ENCODE results near the gene SLC38A10.

SLC38A10 gene

DNA sequence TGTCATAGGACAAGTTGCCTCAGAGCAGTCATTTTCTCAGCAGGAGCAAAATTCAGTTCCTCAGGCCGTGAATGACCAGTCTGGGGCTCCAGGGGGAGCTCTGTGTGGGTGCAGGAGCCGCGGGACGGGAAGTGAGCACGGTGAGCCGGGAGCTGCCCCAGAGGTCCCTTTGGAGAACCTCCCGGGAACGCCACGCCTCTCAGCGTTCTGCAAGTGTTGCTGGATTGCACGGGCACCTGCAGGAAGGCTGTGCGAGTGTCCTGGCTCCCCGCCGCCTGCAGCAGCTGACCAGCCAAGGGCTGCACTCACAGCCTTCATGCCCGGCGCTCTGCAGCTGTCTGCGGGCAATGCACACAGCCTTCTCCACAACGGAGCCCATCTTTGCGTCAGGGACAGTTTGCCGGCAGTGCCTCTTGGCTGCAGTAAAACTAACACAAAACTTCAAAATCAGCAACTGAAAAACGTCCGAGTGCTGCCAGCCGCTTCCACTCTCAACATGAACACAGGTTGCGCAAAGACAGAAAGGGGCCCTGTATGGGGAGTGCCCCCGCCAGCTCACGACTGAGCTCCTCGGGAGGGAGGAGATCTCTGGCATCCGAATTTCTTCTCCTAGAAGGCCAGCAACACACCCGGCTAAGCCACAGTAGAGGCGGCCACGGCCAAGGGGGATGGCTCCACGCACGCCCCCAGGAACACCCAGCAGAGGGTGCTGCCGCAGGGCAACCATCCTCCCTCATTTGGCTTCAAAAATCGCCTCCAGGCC lies 40.0 kb downstream of the SLC38A10 start:
- DNase-seq (ENCODE audit: low spot score), result no peak

DNA sequence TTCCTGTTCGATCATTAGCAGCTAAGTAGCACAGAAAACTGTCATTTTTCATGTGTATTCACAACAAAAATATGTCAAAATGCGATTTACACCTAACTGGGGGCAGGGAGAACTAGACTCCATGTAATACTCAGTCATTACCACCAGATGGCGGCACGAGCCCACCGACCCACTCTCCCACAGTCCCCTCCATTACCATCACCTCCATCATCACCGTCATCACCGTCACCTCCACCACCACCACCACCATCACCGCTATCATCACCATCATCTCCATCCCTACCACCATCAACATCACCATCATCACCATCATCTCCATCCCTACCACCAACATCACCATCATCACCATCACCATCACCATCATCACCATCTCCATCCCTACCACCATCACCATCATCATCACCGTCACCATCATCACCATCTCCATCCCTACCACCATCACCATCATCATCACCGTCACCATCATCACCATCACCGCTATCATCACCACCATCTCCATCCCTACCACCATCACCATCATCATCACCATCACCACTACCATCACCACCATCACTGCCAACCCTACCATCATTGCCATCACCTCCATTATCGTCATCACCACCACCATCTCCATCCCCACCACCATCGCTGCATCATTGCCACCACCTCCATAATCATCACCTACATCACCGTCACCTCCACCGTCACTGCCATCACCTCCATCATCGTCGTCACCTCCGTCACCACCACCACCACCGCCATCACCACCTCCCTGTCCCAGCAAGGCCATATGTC lies 41.6 kb downstream of the SLC38A10 start:
- peak; percentile 63 for DNase-seq (ENCODE audit: low spot score)

DNA sequence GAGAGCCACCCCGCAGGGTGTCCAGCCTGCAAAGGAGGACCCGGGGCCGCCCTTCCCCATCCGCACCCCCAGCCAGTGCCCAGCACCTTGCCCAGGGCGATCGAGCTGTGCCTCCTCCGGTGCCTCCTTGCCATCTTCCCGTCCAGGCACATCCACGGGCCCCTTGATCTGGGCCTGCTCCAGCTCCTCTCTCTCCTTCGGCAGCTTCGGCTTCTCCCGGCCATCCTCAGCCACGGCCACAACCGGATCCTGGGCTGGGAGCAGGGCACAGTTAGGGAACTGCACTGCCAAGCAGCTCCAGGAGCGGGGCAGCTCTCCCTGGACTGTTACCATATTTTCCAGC lies 42.1 kb downstream of the SLC38A10 start:
- DNase-seq (ENCODE audit: low spot score), result no peak

DNA sequence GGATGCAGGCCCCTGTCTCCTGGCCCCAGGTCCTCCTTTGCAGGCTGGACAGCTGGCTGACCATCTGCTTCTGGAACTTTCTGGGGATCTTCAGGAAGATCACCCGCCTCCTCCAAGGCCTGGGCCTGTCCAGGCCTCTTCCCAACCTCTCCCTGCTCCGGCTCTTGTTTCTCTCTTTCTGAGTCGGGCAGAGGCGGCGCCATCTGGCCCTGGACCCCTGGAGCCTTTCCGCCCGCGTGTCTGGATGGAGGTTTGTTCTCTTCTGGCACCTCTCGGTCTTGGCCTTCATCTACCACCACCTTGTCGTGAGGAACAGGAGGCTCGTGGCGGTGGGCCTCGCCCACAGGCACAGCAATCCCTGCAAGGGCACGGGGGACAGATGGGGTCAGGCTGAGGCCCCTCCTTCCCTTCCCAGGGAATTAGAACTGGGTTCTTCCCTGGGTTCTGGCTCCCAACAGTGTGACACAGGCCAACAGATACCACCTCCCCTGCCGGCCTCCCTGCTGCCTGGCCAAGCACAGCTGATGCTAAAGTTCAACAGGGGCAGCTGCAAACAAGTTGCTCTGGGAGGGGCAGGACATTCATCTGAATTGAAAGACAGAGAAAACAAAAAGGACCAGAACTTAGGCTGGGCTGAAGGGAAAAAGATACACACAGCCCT lies 42.7 kb downstream of the SLC38A10 start:
- no peak for DNase-seq (ENCODE audit: low spot score)

DNA sequence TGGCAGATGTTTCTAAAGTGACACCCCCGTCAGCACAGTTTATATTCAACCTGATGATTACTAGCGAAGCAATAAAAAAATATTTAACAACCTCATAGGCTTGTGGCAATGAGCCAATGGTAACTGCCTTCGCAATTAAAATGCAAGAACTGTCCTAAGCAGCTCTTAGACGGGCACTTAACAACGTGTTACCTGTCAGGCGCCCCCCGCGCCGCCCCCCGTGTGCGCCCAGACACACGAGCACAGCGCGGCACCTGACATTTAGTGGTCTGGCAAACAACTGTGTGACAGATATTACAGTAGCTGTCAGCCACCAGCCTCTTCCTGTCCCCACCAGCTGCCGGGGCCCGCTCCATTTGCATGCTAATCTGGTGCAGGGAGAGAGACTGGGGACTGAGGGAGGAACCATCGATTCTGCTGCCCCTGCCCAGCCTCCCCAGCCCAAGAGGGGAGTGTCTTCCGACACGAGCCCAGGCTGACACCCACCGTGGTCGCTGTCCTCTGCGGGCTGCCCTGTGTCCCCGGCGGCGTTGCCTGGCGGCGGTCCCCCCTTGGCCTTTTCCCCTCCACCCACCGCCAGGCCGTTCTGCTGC lies 43.3 kb downstream of the SLC38A10 start:
- peak; percentile 91 for DNase-seq (ENCODE audit: low spot score)

DNA sequence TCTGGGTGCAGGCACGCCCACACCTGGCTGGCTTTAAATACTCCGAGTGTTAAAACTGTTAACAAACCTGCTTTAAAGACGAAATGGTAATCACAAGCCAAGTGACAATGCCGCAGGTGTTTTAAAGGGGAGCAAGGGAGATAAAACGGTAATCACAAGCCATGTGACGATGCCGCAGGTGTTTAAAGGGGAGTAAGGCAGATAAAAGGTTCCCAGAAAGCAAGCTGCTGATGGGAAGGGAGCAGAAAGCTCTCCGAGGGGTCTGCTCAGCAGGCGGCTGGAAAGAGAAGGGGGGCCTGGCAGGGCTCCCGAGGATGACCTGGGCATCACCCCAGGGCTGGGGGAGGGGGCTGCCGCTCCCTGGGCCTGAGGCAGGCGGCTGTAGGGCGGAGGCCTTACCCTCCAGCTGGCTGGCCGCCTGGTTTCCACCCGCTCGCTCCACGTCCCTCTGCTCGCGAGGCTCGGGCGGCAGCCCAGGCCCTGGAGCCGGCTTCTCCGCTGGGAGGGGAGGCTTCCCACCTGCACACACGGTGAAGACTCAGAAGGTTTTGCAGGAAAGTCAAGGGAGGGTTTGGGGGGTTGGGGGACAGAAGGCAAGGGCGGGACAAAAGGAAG lies 43.9 kb downstream of the SLC38A10 start:
- peak; percentile 80 for DNase-seq (ENCODE audit: low spot score)

DNA sequence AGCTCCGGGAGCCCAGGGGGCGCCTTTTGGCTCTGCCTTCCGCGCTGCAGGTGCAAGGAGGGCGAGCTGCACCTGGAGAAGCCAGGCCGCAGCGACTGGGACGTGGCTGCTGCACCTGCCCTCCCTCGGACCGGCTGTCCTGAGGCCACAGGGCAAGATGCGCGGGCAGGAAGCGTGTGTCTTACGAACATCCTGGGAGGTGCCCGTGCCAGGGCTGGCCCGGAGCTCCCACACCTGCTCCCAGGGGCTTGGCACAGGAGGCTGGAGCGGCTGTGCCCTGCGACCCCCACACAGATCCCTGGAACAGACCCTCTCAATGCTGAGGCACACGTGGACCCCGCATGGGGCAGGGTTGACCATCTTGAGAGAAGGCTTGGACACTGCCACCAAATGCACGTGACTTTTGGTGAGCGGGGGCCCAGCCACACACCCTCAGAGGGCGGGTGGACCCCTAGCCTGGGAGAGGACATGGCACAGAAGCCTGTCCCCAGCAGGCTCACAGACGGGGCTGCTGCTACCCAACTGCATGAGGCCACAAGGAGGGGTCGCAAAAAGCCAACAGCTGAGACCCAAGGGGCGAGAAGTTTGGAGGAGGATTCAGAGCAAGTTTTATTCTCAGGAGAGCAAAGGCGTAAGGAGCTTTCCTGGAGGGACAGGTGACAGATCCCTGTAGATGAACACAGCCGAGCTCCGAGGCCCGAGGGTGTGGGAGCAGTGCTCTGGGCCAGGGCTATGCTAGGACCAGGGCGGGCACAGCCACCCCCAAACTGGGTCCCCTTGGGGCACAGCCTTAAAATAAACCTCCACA lies 44.6 kb downstream of the SLC38A10 start:
- DNase-seq (ENCODE audit: low spot score), result peak; percentile 70

DNA sequence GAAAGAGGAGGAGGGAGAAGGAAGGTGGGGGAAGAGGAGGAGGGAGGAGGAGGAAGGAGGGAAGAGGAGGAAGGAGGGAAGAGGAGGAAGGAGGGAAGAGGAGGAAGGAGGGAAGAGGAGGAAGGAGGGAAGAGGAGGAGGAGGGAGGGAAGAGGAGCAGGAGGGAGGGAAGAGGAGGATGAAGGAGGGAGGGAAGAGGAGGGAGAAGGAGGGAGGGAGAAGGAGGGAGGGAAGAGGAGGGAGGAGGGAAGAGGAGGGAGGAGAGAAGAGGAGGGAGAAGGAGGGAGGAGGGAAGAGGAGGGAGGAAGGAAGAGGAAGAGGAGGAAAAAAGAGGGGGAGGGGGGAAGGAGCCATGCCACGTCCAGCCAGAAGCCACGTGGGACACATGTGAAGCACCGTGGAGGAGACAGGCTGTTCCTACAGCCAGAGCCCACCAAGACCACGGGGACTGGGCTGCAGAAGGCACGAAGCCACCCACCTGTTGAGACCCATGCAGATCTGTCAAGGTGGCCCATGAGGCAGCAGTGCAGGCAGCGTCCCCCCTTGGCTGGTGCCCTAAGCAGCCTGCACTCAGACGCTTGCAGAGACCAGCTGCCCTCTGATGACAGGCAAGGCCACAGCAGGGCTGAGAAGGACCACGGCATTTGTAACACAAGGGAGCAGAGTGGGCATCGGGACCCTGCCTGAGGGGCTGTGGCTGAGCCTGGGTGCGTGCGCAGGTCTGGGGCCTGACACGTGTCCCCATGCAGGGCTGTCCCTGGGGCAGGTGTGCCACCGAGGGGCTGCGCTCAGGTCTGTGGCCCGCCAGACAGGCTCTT lies 45.7 kb downstream of the SLC38A10 start:
- peak; percentile 59 for DNase-seq (ENCODE audit: low spot score)

DNA sequence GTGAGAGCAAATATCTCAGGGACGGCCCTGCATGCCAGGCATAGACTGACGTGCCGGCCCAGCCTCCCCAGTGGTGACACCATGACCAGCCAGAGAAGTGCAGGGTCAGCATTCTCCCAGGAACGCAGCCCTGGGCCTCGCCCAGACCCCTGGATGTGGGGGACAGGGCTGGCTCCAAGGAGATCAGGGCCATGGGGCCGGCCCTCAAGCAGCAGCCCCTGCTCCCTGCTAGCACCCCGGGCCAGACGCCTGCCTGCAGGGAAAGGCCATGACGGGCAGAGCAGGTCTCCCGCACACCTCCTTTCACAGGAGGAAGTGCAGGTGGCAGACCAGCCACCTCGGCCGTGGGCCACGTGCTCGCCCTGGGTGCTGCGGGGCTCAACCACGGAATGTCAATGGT lies 46.5 kb downstream of the SLC38A10 start:
- no peak for DNase-seq (ENCODE audit: low spot score)

DNA sequence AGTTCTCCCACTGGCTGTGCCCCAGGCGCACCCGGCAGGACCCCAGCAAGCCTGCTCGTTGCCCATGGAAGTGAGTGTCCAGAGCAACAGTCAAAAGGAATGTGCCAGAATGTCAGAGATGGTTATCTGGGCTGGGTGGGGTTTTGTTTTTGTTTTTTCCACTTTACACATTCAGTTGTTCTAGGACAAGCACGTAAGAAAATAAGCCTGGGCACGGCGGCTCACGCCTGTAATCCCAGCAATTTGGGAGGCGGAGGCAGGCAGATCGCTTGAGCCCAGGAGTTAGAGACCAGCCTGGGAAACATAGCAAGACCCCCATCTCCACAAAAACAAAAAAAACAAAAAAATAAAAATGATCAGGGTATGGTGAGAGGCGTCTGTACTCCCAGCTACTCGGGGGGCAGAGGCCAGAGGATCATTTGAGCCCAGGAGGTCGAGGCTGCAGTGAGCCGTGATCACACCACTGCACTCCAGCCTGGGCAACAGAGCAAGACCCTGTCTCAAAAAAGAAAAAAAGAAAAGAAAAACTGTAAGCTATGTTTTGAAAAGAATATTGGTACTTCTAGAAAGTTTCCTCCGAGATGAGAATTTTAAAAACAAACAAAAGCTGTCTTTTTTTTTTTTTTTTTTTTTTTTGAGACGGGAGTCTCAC lies 47.6 kb downstream of the SLC38A10 start:
- no peak for DNase-seq (ENCODE audit: low spot score)

DNA sequence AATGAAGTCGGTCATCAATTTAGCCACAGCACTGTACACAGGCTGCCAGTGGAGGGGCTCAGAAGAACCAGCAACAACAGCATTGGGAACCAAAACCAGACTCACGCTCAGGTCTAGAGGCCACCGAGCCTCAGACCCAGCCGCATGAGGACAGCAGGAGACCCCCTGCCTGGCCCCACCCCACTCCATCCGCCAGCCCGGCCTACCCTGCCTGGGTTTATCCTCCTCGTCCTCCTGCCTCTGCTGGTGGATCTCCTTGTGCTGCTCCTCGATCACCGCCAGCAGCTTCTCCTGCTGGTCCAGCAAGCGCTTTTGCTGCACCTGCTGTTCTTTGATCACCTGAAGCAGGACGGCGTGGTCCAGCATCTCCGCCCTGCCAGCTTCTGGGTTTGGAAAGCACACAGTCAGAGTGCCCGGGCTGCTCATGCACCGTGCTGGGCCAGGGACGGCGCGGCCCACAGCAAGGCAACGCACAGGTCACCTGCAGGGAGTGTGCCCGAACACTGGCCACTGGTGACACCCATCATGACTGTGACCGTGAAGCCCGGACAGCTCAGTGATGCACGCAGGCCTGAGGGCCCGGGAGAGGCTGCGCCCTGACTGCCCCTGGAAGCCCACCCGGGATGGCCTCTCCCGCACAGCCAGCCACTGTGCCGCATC lies 48.3 kb downstream of the SLC38A10 start:
- no peak for DNase-seq (ENCODE audit: low spot score)

DNA sequence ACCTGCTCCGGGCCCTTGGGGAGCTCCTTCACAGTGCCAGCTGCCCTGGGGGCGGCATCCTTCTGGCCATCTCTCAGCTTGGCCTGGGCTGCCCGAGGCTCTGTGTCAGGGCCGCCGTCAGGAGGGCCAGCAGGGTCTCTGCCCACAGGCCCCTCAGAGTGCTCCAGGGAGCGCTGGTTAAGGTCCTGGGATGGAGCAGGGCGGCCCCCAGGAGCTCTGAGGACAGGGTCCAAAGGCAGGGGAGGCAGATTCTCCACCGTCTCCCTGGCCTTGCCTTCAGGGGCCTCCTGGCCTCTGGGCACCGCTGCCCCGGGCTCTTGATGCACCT lies 48.8 kb downstream of the SLC38A10 start:
- DNase-seq (ENCODE audit: low spot score), result no peak

DNA sequence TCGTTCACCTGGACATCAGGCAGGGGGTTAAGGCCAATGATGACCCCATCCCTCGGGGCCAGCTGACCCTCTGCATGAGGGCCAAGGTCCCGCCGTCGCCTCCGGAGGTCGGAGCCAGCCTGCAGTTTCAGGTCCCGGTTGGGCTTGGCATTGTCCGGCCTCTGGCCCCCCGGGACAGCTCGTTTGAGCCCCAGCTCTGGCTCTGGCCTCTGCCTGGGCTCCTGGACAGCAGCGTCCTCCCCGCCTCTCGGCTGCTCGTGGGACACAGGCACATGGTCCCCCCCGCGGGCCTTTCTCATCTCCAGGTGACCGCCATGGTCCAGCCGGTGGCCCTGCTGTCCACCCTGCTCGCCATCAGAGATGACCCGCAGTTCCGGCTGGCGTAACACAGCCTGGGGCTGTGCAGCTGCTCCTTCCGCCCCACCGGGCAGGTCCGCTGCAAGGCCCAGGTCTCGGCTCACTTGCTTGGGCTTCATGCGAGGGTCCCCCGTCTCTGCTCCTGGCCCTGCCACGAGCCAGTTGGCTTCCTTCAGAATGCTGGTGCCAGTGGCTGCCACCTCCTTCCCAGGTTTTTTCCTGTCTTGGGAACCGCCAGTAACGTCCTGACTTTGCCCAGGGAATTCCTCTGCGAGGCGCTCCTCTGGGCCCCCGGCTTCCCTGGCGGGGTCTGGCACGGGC lies 49.3 kb downstream of the SLC38A10 start:
- no peak for DNase-seq (ENCODE audit: low spot score)

DNA sequence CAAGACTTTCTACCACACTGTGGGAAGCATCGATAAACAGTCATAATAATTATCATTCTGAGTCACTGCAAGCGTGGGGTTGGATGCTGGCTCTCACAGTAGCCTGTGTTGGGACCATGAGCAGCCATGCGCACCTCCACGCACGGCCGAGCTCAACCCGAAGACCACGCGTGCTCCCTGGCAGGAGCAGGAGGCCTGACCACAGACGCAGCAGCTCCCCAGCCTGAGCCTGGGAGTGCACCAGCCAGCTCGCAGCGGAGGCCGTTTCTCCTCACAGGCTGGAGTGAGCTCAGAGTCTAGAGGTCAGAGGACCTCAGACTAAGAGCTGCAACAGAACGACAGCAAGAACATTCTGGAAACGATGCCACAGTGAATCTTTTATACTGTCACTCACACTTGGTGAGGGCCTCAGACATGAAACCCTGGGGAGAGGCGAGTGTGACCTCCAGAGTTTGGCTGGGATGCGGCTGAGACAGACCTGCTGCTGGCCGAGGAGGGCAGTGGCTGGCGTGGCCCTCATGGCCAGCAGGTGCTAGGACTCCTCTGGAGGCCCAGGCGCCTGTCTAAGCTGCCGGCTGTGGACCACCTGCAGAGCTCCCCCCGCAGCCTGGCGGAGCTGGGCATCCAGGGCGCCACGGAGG lies 50.0 kb downstream of the SLC38A10 start:
- peak; percentile 72 for DNase-seq (ENCODE audit: low spot score)

DNA sequence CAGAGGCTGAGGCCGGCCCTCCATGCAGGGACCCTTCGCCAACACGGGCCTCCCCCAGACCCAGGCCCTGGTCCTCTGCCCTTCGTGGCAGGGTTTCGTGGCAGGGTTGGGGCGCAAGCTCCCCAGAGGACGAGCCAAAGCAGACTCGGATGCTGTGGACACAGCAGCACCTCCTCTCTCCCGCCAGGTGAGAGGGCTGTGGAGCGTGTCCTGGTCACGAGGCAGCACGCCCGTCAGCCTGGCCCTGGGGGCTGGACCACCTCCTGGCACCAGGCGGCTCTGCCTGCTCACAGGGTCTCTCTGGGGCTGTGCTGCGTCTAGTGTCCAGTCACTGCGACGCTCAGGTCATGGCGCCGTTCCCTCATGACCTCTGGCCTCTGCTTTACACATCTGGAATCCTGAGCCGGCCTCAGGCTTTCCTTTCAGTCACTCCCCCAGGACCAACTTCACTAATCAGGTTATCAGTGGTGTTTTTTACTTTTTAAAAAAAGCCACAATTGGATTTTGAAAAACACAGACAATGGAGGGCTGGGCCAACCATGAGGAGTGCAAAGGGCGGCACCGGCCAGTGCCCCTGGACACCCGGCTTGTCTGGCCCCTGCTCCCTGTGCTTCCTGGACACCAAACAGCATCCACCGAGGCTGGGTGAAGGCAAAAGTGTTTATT lies 50.6 kb downstream of the SLC38A10 start:
- no peak for DNase-seq (ENCODE audit: low spot score)

DNA sequence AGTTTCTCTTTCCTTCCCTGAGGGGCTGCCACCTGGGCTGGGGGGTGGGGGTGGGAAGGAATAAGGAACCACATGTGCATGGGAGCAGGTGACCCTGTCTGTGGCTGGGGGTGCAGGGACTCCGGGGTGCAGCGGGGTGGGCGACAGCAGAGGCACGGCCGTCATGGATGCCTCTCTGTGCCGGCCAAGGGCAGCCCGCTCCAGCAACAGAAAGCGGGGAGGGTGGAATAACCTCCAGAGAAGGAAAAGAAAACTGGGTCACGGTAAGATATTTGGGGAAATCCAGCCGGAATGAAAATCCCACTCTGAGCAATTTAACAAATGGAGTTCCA lies 51.8 kb downstream of the SLC38A10 start:
- no peak for DNase-seq (ENCODE audit: low spot score)

DNA sequence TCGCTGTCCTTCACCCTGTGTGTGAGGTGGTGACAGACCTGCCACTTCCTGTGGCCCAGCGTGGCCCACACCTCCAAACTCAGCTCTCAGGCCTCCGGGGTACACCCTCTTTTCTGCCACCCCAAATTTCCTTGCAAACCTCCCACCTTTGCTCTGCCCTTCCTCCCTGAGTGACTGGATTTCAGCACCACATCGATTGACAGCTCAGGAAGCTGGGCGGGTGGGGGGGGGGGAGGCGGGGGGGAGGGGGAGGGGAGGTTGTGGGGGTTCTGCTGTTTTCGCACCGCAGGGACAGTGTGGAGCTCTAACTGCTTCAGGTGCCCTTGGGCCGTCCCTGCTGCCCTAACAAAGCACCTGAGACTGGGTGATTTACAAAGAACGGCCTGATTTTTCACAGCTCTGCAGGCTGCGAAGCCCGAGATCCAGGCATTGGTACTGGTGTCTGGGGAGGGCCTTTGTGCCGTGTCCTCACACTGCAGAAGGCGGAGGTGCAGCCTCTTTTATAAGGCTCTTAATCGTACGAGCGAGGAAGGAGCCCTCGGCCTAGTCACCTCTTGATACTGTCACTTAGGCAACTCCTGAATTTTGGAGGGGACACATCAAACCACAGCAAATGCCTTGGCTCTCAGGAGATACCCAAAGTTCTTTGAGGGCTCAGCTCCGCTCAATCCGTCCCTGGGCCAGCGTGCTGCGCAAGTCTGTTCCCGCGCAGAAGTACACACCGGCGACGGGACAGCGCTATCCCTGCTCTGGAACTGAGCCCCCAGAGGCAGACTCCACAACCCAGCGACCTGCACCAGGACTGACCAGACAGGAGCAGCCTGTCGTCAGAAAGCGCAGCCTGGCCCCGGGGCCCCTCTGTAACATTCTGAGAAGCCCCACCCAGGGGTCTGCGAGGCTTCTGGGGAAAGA lies 52.4 kb downstream of the SLC38A10 start:
- no peak for DNase-seq (ENCODE audit: low spot score)

All from NAMALWA (cell line).